PFSK-1 (cell line): ENCODE results near the gene TWNK.

ENCODE experiments used
- FOXP2 ChIP-seq: optimal IDR thresholded peaks from 2 replicates; pipeline ENCODE3; 2011; ENCODE audit warnings: borderline replicate concordance, control low read depth, inconsistent platforms; ENCODE audit not compliant: insufficient read depth; ENCODE audit errors: extremely low read length, extremely low read depth
- POLR2AphosphoS5 ChIP-seq: IDR thresholded peaks from 2 replicates; pipeline ENCODE4 v1.6.1; 2012; ENCODE audit warnings: low read depth, mild to moderate bottlenecking, control low read depth, low read length, moderate library complexity
- SIN3A ChIP-seq: IDR thresholded peaks from 2 replicates; pipeline ENCODE4 v1.6.1; 2012; ENCODE audit warnings: mild to moderate bottlenecking, low read length, moderate library complexity, borderline replicate concordance; ENCODE audit not compliant: insufficient read depth
- TAF1 ChIP-seq: IDR thresholded peaks from 2 replicates; pipeline ENCODE4 v1.6.1; 2012; ENCODE audit warnings: low read length, control low read depth, borderline replicate concordance; ENCODE audit not compliant: insufficient read depth
- TF ChIP-seq, protein P1 (sequence below), 2 experiments: IDR thresholded peaks; 2 replicates each; pipeline versions ENCODE4 v1.6.1 to v1.8.0; 2011 to 2012; ENCODE audit warnings: low read depth in 2 of 2, low read length in 2 of 2, control low read depth in 1 of 2, inconsistent platforms in 1 of 2, mild to moderate bottlenecking in 1 of 2, moderate library complexity in 1 of 2; ENCODE audit not compliant: insufficient read depth in 1 of 2

DNA sequence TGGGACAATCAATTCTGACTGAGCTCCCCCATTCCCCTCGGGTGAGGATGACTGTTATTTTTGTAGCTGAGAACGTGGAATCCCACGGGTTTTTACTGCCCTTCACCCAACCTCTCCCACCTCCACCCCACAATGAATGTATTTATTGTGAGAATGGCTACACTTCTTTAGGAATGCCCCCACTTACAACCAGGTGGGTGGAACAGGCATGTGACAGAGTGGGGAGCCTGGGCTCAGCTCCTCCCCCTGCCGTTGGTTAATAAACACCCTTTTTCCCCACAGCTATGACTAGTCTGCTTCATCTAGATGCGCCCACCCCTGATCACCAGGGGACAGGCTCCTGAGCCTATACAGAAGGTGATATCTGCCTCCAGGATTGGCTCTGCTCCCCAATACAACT is 2.0 kb upstream of the TWNK start:
- TF ChIP-seq, protein P1, sequence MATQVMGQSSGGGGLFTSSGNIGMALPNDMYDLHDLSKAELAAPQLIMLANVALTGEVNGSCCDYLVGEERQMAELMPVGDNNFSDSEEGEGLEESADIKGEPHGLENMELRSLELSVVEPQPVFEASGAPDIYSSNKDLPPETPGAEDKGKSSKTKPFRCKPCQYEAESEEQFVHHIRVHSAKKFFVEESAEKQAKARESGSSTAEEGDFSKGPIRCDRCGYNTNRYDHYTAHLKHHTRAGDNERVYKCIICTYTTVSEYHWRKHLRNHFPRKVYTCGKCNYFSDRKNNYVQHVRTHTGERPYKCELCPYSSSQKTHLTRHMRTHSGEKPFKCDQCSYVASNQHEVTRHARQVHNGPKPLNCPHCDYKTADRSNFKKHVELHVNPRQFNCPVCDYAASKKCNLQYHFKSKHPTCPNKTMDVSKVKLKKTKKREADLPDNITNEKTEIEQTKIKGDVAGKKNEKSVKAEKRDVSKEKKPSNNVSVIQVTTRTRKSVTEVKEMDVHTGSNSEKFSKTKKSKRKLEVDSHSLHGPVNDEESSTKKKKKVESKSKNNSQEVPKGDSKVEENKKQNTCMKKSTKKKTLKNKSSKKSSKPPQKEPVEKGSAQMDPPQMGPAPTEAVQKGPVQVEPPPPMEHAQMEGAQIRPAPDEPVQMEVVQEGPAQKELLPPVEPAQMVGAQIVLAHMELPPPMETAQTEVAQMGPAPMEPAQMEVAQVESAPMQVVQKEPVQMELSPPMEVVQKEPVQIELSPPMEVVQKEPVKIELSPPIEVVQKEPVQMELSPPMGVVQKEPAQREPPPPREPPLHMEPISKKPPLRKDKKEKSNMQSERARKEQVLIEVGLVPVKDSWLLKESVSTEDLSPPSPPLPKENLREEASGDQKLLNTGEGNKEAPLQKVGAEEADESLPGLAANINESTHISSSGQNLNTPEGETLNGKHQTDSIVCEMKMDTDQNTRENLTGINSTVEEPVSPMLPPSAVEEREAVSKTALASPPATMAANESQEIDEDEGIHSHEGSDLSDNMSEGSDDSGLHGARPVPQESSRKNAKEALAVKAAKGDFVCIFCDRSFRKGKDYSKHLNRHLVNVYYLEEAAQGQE (IDR thresholded peaks at IDR 0.05; ENCODE audit: insufficient read depth in 1 of 2, low read depth in 2 of 2, low read length in 2 of 2) = no peak
- TF ChIP-seq POLR2AphosphoS5 (no peak), SIN3A (no peak), TAF1 (no peak), FOXP2 (no peak)
